SIG-M5 treated with dmso at 0.1 percent for 504 hours (cell line): Measurements from ENCODE around the gene SYNPO2.
"Not testable (repeated sequence)": the region's sequence is repeated elsewhere in the genome, so short reads cannot be mapped to it uniquely, and the experiment has no call there.

ENCODE experiments used
- DNase-seq: peaks from one replicate; lab custom pipeline; 2025; ENCODE audit not compliant: unreplicated experiment; lab: John Stamatoyannopoulos, UW

SYNPO2 gene

GRCh38 chr4:118995693-118996391 is 107.2 kb downstream of the SYNPO2 start:
- DNase-seq, result no peak

GRCh38 chr4:118997601-118998000 is 108.9 kb downstream of the SYNPO2 start:
- no peak for DNase-seq

DNA sequence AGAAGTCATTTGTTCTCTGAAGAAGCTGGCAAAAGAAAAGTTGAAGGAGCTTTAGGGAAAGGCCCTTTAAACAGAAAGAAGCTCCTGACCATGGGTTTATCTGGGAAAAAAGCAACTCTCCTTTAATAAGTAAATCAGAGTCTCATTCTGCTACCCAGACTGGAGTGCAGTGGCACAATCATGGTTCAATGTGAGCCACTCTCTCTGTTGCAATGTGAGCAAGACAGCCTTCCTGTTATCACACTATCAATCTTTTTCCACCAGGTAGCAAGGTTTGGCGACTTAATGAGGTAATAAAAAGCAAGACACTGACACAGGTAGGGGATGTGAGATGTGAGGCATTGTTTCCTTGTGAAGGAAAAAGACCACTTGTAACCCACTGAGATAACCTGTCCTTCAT is 111.3 kb downstream of the SYNPO2 start:
- no peak for DNase-seq

DNA sequence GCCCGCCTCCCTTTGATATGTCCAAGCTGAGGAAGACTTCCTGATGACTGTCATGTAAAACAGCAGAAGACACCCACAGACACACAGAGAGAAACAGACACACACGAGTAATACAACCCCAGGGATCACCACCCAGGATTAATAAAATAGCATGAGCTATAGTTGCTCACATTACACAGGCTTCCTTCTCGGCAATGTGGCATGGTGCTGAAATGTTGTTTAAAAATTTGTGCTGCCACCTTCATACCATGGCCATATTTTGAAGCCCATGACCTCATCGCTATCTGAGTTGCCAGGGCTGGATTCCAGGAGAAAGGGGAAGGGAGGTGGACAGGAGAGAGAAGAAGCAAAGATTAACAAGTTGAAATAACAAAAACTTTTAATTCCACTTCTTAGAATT is 111.7 kb downstream of the SYNPO2 start:
- DNase-seq, result no peak

DNA sequence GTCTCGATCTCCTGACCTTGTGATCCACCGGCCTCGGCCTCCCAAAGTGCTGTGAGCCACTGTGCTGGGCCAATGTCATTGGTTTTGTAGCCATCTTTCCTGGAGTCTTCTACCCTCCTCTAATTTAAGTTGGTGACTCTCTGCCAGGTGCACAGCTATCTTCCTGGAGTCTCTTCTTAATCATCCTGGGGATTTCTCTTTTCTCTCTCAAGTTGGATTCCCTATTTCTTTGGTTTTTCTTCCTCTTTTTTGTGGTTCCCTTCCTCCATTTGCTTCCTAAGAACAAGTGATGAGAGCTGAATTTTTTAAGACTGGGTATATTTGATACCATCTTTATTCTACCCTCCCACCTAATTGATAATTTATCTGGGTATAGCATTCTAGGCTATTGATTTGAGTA is 113.8 kb downstream of the SYNPO2 start:
- DNase-seq, result no peak

- DNase-seq, result peak; percentile 17
Observed at GRCh38 chr4:119003001-119003400, 114.3 kb downstream of the SYNPO2 start.

DNA sequence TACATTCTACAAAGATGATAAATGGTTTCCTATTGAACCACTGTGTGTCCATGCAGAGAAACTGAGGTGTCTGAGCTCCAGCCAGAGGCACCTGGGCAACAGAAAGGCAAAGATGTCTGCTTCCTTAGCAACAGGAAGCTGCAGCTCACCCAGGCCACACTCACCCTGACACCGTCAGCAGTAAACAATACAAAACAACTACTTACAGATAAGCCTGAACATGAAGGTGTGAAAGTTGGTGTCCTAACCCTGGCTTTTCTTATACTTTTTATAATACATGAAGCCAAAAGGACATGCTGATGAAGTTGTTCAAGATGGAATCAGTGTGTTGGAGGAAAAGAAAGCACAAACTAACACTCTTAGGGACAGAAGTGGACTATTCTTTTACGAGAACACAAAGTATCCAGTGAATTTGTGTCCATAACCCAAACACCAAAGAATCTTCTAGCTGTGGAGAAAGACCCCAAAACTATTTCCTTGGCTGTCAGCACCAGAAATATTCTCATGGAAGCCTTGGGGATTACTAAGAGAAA is 117.3 kb downstream of the SYNPO2 start:
- DNase-seq, result no peak

DNA sequence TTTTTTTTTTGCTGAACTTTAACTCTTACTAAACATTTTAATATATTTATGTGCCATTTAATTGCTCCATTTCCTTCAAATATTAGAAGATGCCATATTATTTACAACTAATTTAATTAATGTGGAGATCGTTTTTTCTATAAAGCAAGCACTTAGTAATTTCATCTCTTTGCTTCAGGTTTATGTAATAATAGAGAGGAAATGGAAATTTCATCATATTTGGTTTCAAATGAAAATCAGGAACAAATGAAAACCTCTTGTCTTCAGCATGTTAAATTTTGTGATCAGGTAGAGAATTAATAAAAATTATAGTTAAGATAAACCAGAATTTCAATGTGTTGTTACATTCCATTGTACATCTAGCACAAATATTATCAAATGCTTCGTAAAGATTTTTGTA is 120.1 kb downstream of the SYNPO2 start:
- DNase-seq, result no peak

DNA sequence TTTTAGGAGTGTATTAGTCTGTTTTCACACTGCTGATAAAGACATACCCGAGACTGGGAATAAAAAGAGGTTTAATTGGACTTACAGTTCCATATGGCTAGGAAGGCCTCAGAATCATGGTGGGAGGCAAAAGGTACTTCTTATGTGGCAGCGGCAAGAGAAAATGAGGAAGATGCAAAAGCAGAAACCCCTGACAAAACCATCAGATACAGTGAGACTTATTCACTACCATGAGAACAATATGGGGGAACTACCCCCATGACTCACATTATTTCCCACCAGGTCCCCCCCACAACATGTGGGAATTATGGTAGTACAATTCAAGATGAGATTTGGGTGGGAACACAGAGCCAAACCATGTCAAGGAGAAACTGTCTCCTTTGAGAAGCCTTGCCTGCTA is 121.6 kb downstream of the SYNPO2 start:
- not testable (repeated sequence) for DNase-seq

- DNase-seq, result no peak
Observed at GRCh38 chr4:119010909-119011606, 122.4 kb downstream of the SYNPO2 start.

GRCh38 chr4:119011607-119011988 is 122.9 kb downstream of the SYNPO2 start:
- DNase-seq, result no peak

DNA sequence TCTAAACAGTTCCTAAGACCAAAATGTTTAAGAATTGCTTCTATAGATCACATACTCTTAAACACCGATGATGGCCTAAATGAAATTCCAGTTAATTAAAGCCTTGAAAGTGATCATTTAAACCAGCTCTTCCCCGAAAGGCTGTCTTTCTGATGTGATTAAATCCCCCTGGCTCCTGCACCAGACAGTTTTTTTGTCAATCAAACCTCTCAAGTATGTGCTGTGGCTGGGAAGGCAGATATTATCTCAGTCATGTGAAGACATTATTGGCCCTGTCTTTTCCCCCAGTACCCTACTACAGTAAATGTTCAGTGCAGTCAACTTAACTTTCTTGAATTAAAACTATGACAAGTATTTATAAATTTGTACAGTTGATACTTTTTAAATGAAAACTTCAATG is 126.0 kb downstream of the SYNPO2 start:
- DNase-seq, result no peak

DNA sequence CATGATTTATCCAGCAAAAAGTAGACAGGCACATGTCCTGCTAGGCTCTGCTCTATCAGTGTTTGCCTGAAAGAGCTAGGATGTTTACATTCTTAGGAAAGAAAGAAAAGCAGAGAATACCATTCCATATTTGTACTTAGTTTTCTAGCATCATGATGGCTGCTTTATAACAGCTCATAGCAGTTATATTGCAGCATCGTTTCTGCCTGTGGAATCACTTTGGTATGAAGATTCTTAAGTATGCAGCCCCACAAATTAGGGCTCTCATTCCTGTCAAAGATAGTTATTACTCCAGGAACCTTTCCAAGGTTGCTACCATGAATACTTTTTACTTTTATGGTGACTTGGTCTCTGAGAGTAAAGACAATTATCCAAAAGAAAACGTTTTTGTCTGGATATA is 128.0 kb downstream of the SYNPO2 start:
- no peak for DNase-seq

DNA sequence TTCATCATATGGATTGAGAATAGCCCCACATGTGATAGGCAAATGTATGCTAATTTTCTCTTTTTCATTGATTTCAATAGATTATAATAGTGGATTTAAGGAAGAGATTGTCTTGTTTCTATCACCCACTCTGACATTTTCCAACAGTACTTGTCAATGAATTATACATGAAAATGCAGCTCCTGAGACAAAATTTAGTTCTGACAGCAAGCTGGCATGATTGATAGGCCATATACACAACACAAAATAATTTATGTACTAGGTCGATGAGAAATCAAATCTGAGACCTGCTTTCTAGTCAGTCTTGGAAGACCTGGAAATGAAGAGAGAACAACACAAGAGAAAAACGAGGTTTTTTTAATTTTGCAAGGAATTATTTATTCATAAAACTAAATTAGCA is 129.0 kb downstream of the SYNPO2 start:
- DNase-seq, result no peak

DNA sequence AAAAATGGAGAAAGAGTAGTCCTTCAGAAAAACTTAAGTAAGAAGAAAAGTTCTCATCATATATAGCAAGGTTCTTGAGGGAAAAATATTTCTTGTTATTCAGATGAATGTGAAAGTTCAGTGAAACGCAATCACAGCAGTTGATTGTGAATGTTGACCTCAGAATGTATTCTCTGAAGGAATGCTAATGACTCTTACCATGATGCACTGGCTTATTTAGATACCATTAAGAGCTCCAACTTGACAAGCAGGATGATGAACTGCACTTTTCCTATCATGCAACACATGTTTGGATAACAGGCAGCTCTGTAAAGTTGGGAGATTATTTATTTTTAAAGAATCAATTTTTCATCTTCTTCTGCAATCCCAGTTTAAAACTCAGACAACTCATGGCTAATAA is 131.5 kb downstream of the SYNPO2 start:
- no peak for DNase-seq

GRCh38 chr4:119022520-119022919 is 133.9 kb downstream of the SYNPO2 start:
- DNase-seq, result not testable (repeated sequence)

- DNase-seq, result no peak
Observed at GRCh38 chr4:119024102-119024501, 135.4 kb downstream of the SYNPO2 start.

DNA sequence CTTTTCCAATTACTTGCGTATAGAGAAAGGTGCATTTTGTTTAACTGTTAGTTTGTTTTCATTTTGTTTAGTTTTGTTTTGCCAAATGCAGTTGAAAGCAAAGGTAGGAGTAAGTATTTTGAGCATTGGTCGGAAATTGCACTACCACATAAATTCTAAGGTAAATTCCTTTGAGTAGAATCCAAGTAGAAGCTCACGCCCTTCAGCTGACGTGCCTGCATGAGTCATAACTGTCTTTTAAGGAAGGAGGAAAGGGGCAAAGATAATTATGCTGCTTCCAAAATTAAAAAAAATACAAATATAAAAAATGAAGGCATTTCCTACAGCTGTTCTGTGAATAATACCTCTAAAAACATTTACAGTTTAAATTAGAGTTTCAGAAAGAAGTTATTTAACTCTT is 136.8 kb downstream of the SYNPO2 start:
- DNase-seq, result peak; percentile 63

- peak; percentile 83 for DNase-seq
Observed at GRCh38 chr4:119025916-119026661, 137.4 kb downstream of the SYNPO2 start.

DNA sequence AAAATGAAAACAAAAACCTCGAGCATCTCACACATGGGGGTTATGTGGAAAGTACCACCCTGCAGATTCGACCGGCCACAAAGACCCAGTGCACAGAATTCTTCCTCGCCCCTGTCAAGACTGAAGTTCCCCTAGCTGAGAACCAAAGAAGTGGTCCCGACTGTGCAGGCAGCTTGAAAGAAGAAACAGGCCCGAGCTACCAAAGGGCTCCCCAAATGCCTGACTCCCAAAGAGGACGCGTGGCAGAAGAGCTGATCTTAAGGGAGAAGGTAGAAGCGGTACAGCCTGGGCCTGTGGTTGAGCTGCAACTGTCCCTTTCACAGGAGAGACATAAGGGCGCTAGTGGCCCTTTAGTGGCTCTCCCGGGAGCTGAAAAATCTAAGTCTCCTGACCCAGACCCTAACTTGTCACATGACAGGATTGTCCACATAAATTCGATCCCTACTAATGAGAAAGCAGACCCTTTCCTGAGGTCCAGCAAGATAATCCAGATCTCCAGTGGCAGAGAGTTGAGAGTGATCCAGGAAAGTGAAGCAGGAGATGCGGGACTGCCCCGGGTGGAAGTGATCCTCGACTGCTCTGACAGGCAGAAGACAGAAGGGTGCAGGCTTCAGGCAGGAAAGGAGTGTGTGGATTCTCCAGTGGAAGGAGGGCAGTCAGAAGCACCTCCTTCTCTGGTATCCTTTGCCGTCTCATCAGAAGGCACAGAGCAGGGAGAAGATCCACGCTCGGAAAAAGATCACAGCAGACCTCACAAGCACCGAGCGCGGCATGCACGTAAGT is 138.2 kb downstream of the SYNPO2 start:
- no peak for DNase-seq

DNA sequence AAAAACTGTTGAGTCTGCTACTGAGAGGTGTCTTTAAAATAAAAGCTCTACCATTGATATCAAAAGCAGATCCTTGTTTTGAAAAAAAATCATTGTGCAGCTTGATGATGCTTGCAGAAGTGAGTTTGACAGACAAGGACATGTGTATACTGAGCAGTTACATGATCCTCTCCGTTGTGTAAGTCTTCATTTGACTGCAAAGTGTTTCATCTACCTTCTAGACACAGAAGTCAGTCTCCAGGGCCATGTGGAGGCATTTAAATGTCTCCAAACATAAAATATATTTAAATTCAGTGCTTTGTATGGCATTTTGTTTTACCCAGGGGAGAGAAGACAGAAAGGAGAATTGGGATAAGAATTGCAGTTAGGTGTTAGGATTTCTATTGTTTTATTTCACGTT is 139.2 kb downstream of the SYNPO2 start:
- DNase-seq, result no peak
